DMS79 (cell line): ENCODE measurements around the gene PNRC1.
"Not testable (repeated sequence)": the region's sequence is repeated elsewhere in the genome, so short reads cannot be mapped to it uniquely, and the experiment has no call there.

Experiments
- DNase-seq: peaks from one replicate; lab custom pipeline; 2025; lab: John Stamatoyannopoulos, UW

PNRC1 gene

GRCh38 chr6:89059227-89059626 lies 21.3 kb upstream of the PNRC1 start:
- DNase-seq: no peak

GRCh38 chr6:89063881-89064280 lies 16.7 kb upstream of the PNRC1 start:
- no peak for DNase-seq

GRCh38 chr6:89064931-89065330 lies 15.6 kb upstream of the PNRC1 start:
- not testable (repeated sequence) for DNase-seq

GRCh38 chr6:89066121-89066520 lies 14.4 kb upstream of the PNRC1 start:
- DNase-seq: not testable (repeated sequence)

GRCh38 chr6:89066940-89067646 lies 13.5 kb upstream of the PNRC1 start:
- no peak for DNase-seq

- no peak for DNase-seq
Observed at GRCh38 chr6:89067796-89068195, 12.8 kb upstream of the PNRC1 start.

GRCh38 chr6:89068695-89069094 lies 11.9 kb upstream of the PNRC1 start:
- no peak for DNase-seq

- no peak for DNase-seq
Observed at GRCh38 chr6:89069536-89070163, 10.9 kb upstream of the PNRC1 start.

- DNase-seq: no peak
Observed at GRCh38 chr6:89071036-89071435, 9.5 kb upstream of the PNRC1 start.

GRCh38 chr6:89073014-89073620 lies 7.4 kb upstream of the PNRC1 start:
- DNase-seq: no peak

GRCh38 chr6:89073840-89074239 lies 6.7 kb upstream of the PNRC1 start:
- DNase-seq: no peak

GRCh38 chr6:89079511-89080234 lies 878 bp upstream of the PNRC1 start:
- no peak for DNase-seq

GRCh38 chr6:89081129-89081422 lies 525 bp downstream of the PNRC1 start:
- DNase-seq: no peak

GRCh38 chr6:89081423-89082322 lies 1.1 kb downstream of the PNRC1 start:
- peak; percentile 91 for DNase-seq

- no peak for DNase-seq
Observed at GRCh38 chr6:89082486-89082891, 1.9 kb downstream of the PNRC1 start.

GRCh38 chr6:89084542-89084941 lies 4.0 kb downstream of the PNRC1 start:
- DNase-seq: no peak

GRCh38 chr6:89084954-89085353 lies 4.4 kb downstream of the PNRC1 start:
- peak; percentile 46 for DNase-seq

- no peak for DNase-seq
Observed at GRCh38 chr6:89085409-89086205, 5.1 kb downstream of the PNRC1 start.

- no peak for DNase-seq
Observed at GRCh38 chr6:89087881-89088280, 7.3 kb downstream of the PNRC1 start.

GRCh38 chr6:89098461-89098860 lies 17.9 kb downstream of the PNRC1 start:
- no peak for DNase-seq

GRCh38 chr6:89100114-89100513 lies 19.6 kb downstream of the PNRC1 start:
- DNase-seq: no peak
